CD4-positive, alpha-beta T cell (primary cell): ENCODE measurements around the gene NPM1. TPM values are rescaled to one million over a fixed set of nuclear protein-coding genes. Genes with fewer than 3 reads are reported as not detected.
"Not testable (repeated sequence)": the region's sequence is repeated elsewhere in the genome, so short reads cannot be mapped to it uniquely, and the experiment has no call there.

Experiments
- ATAC-seq: fragments of 200-7000 bp; cut with Tn5 transposase; one replicate; pipeline ENCODE4 v1.10.0; 2022; ENCODE audit warnings: mild to moderate bottlenecking; ENCODE audit not compliant: poor library complexity
- CTCF ChIA-PET: fragments of 350-600 bp; sonication (Branson Sonifier 250); formaldehyde crosslinking; loops from one replicate; lab custom pipeline; 2021; ENCODE audit warnings: antibody characterized with exemption, inconsistent platforms; lab: Charles Lee
- POLR2A ChIA-PET: fragments of 350-600 bp; sonication (Branson Sonifier 250); formaldehyde crosslinking; loops from one replicate; lab custom pipeline; 2021; ENCODE audit warnings: antibody characterized with exemption, inconsistent platforms; lab: Charles Lee
- DNase-seq, 14 experiments: peaks; one replicate each; pipeline ENCODE4 v3.0.0-alpha.2; 2013 to 2020; ENCODE audit warnings: mixed read lengths in 2 of 14
- H3K27ac ChIP-seq, 2 donors: one replicate each; pipeline versions ENCODE4 v1.5.1 to v1.7.0; 2013; ENCODE audit warnings: low read length in 2 of 2, low read depth in 1 of 2, mild to moderate bottlenecking in 1 of 2
- H3K27me3 ChIP-seq, 2 experiments: 1 replicate in 1 of 2; 2 replicates in 1 of 2; pipeline versions ENCODE4 v1.6.1 to v1.7.0; 2013; ENCODE audit warnings: low read length in 2 of 2, control low read depth in 1 of 2, mild to moderate bottlenecking in 1 of 2, moderate library complexity in 1 of 2; ENCODE audit not compliant: insufficient read depth in 2 of 2, control insufficient read depth in 1 of 2
- H3K36me3 ChIP-seq: one replicate; pipeline ENCODE4 v1.6.1; 2013; ENCODE audit warnings: low read length, control low read depth; ENCODE audit not compliant: insufficient read depth
- H3K4me1 ChIP-seq: one replicate; pipeline ENCODE4 v1.6.1; 2013; ENCODE audit warnings: low read length, control low read depth; ENCODE audit not compliant: insufficient read depth
- H3K4me3 ChIP-seq: one replicate; pipeline ENCODE4 v1.5.1; 2013; ENCODE audit warnings: mild to moderate bottlenecking, low read length, moderate library complexity
- H3K9me3 ChIP-seq, 2 experiments: 1 replicate in 1 of 2; 2 replicates in 1 of 2; pipeline versions ENCODE4 v1.6.1 to v1.7.0; 2013; ENCODE audit warnings: low read length in 2 of 2, mild to moderate bottlenecking in 2 of 2, control low read depth in 1 of 2, moderate library complexity in 1 of 2; ENCODE audit not compliant: control insufficient read depth in 1 of 2, insufficient read depth in 1 of 2
- H3K27ac Mint-ChIP-seq: one replicate; pipeline ENCODE4 v1.8.0; 2020; ENCODE audit warnings: mixed read lengths
- H3K27me3 Mint-ChIP-seq: one replicate; pipeline ENCODE4 v1.8.0; 2021; ENCODE audit warnings: mixed read lengths
- H3K36me3 Mint-ChIP-seq: one replicate; pipeline ENCODE4 v1.8.0; 2021; ENCODE audit warnings: low read depth, mixed read lengths
- H3K4me1 Mint-ChIP-seq: one replicate; pipeline ENCODE4 v1.8.0; 2021; ENCODE audit warnings: low read depth, mixed read lengths
- H3K4me3 Mint-ChIP-seq: one replicate; pipeline ENCODE4 v1.8.0; 2020; ENCODE audit warnings: mild to moderate bottlenecking, mixed read lengths
- H3K9me3 Mint-ChIP-seq: one replicate; pipeline ENCODE4 v1.8.0; 2020; ENCODE audit warnings: mixed read lengths
- CTCF ChIP-seq: fragments of 200-600 bp; IDR thresholded peaks from one replicate; pipeline ENCODE4 v1.8.0; 2022; ENCODE audit warnings: antibody characterized with exemption, mild to moderate bottlenecking
- intact Hi-C, 2 experiments: fragments of 100-400 bp; cut with DNase I in 1 of 2; cut with micrococcal nuclease in 1 of 2; formaldehyde crosslinking; loops; one replicate each; pipeline versions ENCODE4 v1.15.1 to v1.9.0; 2023 to 2025; cut with DNase I, micrococcal nuclease
- total RNA-seq, 174 experiments: library from RNA in 2 of 174; stranded (reverse) in 2 of 174; gene quantifications; one replicate each; pipeline ENCODE4 v1.2.3 and lab custom pipeline; 2021 to 2026

Gene NPM1
- total RNA-seq, 2 experiments from 2014 or later = 1,243 to 1,379 TPM

GRCh38 chr5:171392585-171393159, 5.0 kb downstream of the NPM1 start:
- ChIA-PET POLR2A (interaction anchor here (0.6 kb wide), 1 partner anchor 43 kb away, joined by 3 read pairs; no protein-coding TSS in a partner anchor), CTCF (no interaction called here)
- DNase-seq (no peak), ATAC-seq (no peak)
- Histone ChIP-seq H3K27me3 (no peaks in the 10 kb centered on the region), H3K9me3 (peaks cover 0 to 6% of the 10 kb centered on the region in 2 experiments), H3K4me3 (no peak overlapping the region), H3K4me1 (peaks cover 48% of the 10 kb centered on the region), H3K27ac (no peak overlapping the region), H3K36me3 (peaks cover 77% of the 10 kb centered on the region)
- H3K4me3 Mint-ChIP-seq = peak overlapping the region; percentile 61
- TF ChIP-seq CTCF = no peak
- peaks cover 98% of the 10 kb centered on the region for H3K36me3 Mint-ChIP-seq
- intact Hi-C loops = no loop called here
- no peaks in the 10 kb centered on the region for H3K27me3 Mint-ChIP-seq
- peak overlapping the region; percentile 8 for H3K27ac Mint-ChIP-seq
- peaks cover 77% of the 10 kb centered on the region for H3K4me1 Mint-ChIP-seq
- no peaks in the 10 kb centered on the region for H3K9me3 Mint-ChIP-seq

GRCh38 chr5:171395042-171395441, 7.4 kb downstream of the NPM1 start:
- Mint-ChIP-seq H3K4me1 (peaks cover 71% of the 10 kb centered on the region), H3K27me3 (no peaks in the 10 kb centered on the region), H3K4me3 (no peak overlapping the region), H3K27ac (peak overlapping the region; percentile 1), H3K9me3 (no peaks in the 10 kb centered on the region), H3K36me3 (peaks cover 98% of the 10 kb centered on the region)
- ChIA-PET POLR2A (interaction anchor here (1.9 kb wide), 1 partner anchor 8 kb away, joined by 5 read pairs; no protein-coding TSS in a partner anchor), CTCF (no interaction called here)
- Histone ChIP-seq H3K27me3 (no peaks in the 10 kb centered on the region), H3K27ac (no peak overlapping the region), H3K9me3 (no peaks in the 10 kb centered on the region), H3K4me3 (no peak overlapping the region), H3K36me3 (peaks cover 96% of the 10 kb centered on the region), H3K4me1 (peaks cover 38% of the 10 kb centered on the region)
- no peak for DNase-seq
- intact Hi-C loops = no loop called here
- TF ChIP-seq CTCF = no peak
- ATAC-seq = no peak

GRCh38 chr5:171396583-171396982, 8.9 kb downstream of the NPM1 start:
- H3K4me3 ChIP-seq, H3K27ac Mint-ChIP-seq, DNase-seq, H3K4me3 Mint-ChIP-seq, ATAC-seq, intact Hi-C loops, H3K9me3 ChIP-seq, H3K27me3 Mint-ChIP-seq, H3K9me3 Mint-ChIP-seq, H3K27ac ChIP-seq, CTCF ChIA-PET, H3K27me3 ChIP-seq: not testable (repeated sequence)
- POLR2A ChIA-PET = interaction anchor here (1.9 kb wide), 1 partner anchor 10 kb away, joined by 5 read pairs; no protein-coding TSS in a partner anchor
- Mint-ChIP-seq H3K4me1 (peaks cover 61% of the 10 kb centered on the region), H3K36me3 (peaks cover 99% of the 10 kb centered on the region)
- Histone ChIP-seq H3K36me3 (peaks cover 96% of the 10 kb centered on the region), H3K4me1 (peaks cover 29% of the 10 kb centered on the region)

- ATAC-seq (no peak), DNase-seq (no peak)
- Histone ChIP-seq H3K27ac (no peak overlapping the region), H3K9me3 (no peaks in the 10 kb centered on the region), H3K4me1 (peaks cover 22% of the 10 kb centered on the region), H3K4me3 (no peak overlapping the region), H3K36me3 (peaks cover 95% of the 10 kb centered on the region), H3K27me3 (no peaks in the 10 kb centered on the region)
- no peaks in the 10 kb centered on the region for H3K9me3 Mint-ChIP-seq
- no peak overlapping the region for H3K4me3 Mint-ChIP-seq
- no peaks in the 10 kb centered on the region for H3K27me3 Mint-ChIP-seq
- peaks cover 97% of the 10 kb centered on the region for H3K36me3 Mint-ChIP-seq
- intact Hi-C loops = no loop called here
- POLR2A ChIA-PET = no interaction called here
- no peak overlapping the region for H3K27ac Mint-ChIP-seq
- CTCF ChIA-PET = no interaction called here
- H3K4me1 Mint-ChIP-seq = peaks cover 57% of the 10 kb centered on the region
- no peak for TF ChIP-seq CTCF
Measured at GRCh38 chr5:171397190-171397589, 9.5 kb downstream of the NPM1 start.
